Activated T-cell treated with anti-CD3 and anti-CD28 coated beads, Interleukin-2, amount 50 U/mL, for 24 hours (primary cell): ENCODE measurements around the gene SLC8A3.
"Not testable (repeated sequence)": the region's sequence is repeated elsewhere in the genome, so short reads cannot be mapped to it uniquely, and the experiment has no call there.

ENCODE experiments used
- DNase-seq: peaks from one replicate; pipeline ENCODE4 v3.0.0-alpha.2; 2020
- H3K27ac Mint-ChIP-seq: 2 replicates; pipeline ENCODE4 v1.8.0; 2020; ENCODE audit warnings: mild to moderate bottlenecking, mixed read lengths
- H3K27me3 Mint-ChIP-seq: 2 replicates; pipeline ENCODE4 v1.8.0; 2020; ENCODE audit warnings: mixed read lengths
- H3K36me3 Mint-ChIP-seq: 2 replicates; pipeline ENCODE4 v1.8.0; 2020; ENCODE audit warnings: low read depth, mixed read lengths
- H3K4me1 Mint-ChIP-seq: 2 replicates; pipeline ENCODE4 v1.8.0; 2020; ENCODE audit warnings: low read depth, mixed read lengths
- H3K4me3 Mint-ChIP-seq: 2 replicates; pipeline ENCODE4 v1.8.0; 2020; ENCODE audit warnings: mild to moderate bottlenecking, moderate library complexity, mixed read lengths
- H3K9me3 Mint-ChIP-seq: 2 replicates; pipeline ENCODE4 v1.8.0; 2020; ENCODE audit warnings: mixed read lengths

The SLC8A3 gene, protein sequence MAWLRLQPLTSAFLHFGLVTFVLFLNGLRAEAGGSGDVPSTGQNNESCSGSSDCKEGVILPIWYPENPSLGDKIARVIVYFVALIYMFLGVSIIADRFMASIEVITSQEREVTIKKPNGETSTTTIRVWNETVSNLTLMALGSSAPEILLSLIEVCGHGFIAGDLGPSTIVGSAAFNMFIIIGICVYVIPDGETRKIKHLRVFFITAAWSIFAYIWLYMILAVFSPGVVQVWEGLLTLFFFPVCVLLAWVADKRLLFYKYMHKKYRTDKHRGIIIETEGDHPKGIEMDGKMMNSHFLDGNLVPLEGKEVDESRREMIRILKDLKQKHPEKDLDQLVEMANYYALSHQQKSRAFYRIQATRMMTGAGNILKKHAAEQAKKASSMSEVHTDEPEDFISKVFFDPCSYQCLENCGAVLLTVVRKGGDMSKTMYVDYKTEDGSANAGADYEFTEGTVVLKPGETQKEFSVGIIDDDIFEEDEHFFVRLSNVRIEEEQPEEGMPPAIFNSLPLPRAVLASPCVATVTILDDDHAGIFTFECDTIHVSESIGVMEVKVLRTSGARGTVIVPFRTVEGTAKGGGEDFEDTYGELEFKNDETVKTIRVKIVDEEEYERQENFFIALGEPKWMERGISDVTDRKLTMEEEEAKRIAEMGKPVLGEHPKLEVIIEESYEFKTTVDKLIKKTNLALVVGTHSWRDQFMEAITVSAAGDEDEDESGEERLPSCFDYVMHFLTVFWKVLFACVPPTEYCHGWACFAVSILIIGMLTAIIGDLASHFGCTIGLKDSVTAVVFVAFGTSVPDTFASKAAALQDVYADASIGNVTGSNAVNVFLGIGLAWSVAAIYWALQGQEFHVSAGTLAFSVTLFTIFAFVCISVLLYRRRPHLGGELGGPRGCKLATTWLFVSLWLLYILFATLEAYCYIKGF

DNA sequence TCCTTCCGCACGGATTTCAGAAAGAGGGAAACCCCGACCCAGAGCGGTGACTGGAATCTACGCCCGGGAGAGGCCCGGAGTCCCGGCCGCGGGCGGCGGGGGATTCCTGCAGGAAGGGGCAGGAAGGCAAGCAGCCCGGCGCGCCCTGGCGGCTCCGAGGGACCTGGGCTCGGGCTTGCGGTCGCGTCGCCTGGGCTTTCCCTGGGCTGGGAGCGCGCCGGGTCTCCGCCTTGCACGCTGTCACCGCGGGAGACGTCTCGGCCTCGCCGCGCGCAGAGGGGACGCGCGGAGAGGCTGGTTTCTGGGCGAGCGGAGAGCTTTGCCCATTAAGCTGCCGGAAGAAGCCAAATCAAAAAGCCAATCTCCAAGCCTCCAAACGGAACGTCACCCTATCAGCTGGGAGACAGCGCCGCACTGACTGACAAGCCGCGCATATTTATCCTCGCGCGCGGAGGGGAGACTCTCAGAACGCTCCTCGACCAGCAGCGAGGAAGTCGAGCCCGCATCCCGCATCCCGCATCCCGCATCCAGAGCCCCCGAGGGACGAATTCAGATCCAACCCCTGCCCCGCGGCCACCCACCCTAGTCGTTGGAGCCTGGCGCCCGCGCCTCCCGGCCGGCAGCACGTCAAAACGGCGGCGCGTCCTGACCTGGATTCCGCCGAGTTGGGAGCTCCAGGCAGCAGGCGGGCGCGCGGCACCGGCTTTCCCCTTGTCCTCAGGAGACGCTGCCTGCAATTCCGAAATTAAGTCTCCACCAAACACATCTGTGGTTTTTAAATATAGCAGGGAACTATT, at the start of gene SLC8A3:
TSS of gene SLC8A3 (minus strand) at position 293 of the 797 bp plus-strand sequence. CDS start 20,529 bp downstream, outside the sequence.
- H3K36me3 Mint-ChIP-seq: no peaks in the 10 kb centered on the region
- peaks cover 21% of the 10 kb centered on the region for H3K4me1 Mint-ChIP-seq
- DNase-seq: peak; percentile 37
- peak within 1 kb of the TSS; percentile 58 for H3K27ac Mint-ChIP-seq
- H3K27me3 Mint-ChIP-seq: peaks cover 76% of the 10 kb centered on the region
- peak within 1 kb of the TSS; percentile 78 for H3K4me3 Mint-ChIP-seq
- H3K9me3 Mint-ChIP-seq: no peaks in the 10 kb centered on the region

- Mint-ChIP-seq H3K4me1 (no peaks in the 10 kb centered on the region), H3K4me3 (no peak overlapping the region), H3K36me3 (no peaks in the 10 kb centered on the region), H3K27me3 (peaks cover 56% of the 10 kb centered on the region), H3K9me3 (no peaks in the 10 kb centered on the region), H3K27ac (no peak overlapping the region)
- no peak for DNase-seq
These were observed 49.0 kb upstream of the SLC8A3 start for GRCh38 chr14:70237710-70238109.

- no peak overlapping the region for H3K27ac Mint-ChIP-seq
- peaks cover 55% of the 10 kb centered on the region for H3K27me3 Mint-ChIP-seq
- H3K36me3 Mint-ChIP-seq: no peaks in the 10 kb centered on the region
- no peak overlapping the region for H3K4me3 Mint-ChIP-seq
- no peak for DNase-seq
- H3K9me3 Mint-ChIP-seq: no peaks in the 10 kb centered on the region
- no peaks in the 10 kb centered on the region for H3K4me1 Mint-ChIP-seq
These were observed 45.6 kb upstream of the SLC8A3 start for GRCh38 chr14:70234066-70234950.

DNA sequence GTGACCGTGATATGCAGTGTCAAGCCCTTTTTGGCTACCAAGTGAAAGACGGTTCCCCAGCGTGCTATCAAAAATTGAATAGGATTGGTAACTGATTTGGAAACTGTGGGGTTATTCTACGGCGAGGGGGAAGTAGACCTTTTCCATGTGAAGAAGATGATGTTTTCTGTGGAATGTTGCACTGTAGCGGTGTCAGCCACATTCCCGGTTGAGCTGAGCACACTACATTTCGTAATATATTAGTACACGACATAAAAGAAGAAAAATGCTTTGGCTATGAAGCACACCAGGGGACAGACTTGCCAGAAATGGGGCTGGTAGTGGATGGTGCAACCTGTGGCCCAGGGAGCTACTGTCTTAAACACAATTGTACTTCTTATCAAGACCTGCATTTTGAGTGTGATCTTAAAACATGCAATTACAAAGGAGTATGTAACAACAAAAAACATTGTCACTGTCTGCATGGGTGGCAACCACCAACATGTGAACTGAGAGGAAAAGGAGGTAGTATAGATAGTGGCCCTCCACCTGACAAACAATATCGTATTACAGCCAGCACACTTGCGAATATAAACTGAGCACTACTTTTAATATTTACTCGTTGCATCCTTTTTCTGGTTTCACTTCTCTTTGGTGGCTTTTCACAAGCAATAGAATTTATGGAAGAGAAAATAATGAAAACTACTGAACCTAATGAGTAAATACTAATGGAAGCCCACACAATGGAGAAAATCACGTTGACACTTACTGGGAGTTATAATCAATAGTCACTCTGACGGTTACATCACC, 43.2 kb upstream of the SLC8A3 start:
- not testable (repeated sequence) for H3K4me3 Mint-ChIP-seq, DNase-seq, H3K36me3 Mint-ChIP-seq, H3K27ac Mint-ChIP-seq, H3K4me1 Mint-ChIP-seq, H3K9me3 Mint-ChIP-seq
- H3K27me3 Mint-ChIP-seq: peaks cover 51% of the 10 kb centered on the region

DNA sequence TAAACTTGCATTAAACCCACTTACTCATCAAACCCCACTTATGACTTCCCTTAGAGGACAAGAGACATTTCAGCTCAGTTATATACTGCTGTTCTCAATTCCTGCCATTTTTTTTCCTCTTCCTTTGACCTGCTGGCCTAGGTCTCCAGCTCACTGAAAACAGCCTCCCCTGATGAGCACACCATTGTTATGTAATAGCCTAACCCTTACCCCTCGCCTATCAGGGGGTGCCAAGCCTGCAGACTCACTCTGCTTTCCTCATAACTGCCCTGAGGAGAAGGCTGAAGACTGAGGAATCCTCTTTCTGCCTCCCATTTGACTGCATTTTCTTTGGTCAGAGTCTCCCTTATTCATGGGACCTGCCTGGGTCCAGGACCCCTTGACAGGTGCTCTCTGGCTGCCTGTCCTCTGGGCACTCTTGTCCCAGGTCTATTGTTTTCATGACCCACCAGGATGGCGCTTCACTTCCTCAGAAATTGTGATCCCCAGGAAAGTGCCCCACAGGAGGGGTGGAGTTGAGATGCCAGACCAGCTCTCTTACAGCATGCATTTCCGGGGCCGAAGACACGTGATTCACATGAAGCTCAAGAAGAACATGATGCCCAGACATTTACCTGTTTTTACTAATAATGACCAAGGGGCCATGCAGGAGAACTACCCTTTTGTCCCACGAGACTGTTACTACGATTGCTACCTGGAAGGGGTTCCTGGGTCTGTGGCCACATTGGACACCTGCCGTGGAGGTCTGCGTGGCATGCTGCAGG, 41.3 kb upstream of the SLC8A3 start:
- DNase-seq, H3K36me3 Mint-ChIP-seq, H3K4me1 Mint-ChIP-seq, H3K27ac Mint-ChIP-seq, H3K9me3 Mint-ChIP-seq, H3K4me3 Mint-ChIP-seq: not testable (repeated sequence)
- H3K27me3 Mint-ChIP-seq: peaks cover 52% of the 10 kb centered on the region

GRCh38 chr14:70213721-70214282, 25.1 kb upstream of the SLC8A3 start:
- Mint-ChIP-seq H3K27ac (no peak overlapping the region), H3K27me3 (peaks cover 6% of the 10 kb centered on the region), H3K9me3 (no peaks in the 10 kb centered on the region), H3K4me1 (no peaks in the 10 kb centered on the region), H3K4me3 (no peak overlapping the region), H3K36me3 (no peaks in the 10 kb centered on the region)
- no peak for DNase-seq

GRCh38 chr14:70212752-70213151, 24.0 kb upstream of the SLC8A3 start:
- Mint-ChIP-seq H3K27ac (no peak overlapping the region), H3K9me3 (no peaks in the 10 kb centered on the region), H3K27me3 (peaks cover 5% of the 10 kb centered on the region)

DNA sequence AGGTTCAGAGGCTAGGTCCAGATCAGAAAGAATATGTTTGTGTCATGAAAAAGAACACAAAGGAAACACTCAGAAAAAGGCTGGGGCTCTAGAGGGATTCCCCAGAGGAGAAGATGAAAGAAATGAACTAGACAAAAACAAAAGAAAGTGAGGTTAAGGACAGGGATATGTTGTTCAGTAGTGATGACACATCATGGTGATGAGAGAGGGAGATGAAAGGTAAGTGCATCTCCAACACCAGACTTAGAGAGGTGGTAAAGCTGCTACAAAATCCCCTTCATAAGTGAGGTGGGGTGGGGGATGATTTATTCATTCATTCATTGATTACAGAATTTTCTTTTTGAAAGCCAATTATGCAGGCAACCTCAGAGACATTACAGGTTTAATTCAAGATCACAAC, 19.6 kb upstream of the SLC8A3 start:
- Mint-ChIP-seq H3K4me3 (no peak overlapping the region), H3K27ac (no peak overlapping the region), H3K4me1 (no peaks in the 10 kb centered on the region), H3K36me3 (no peaks in the 10 kb centered on the region), H3K9me3 (no peaks in the 10 kb centered on the region), H3K27me3 (peaks cover 37% of the 10 kb centered on the region)
- no peak for DNase-seq

More at GRCh38 chr14:70212752-70213151, 24.0 kb upstream of the SLC8A3 start:
- H3K4me1 Mint-ChIP-seq: no peaks in the 10 kb centered on the region
- no peaks in the 10 kb centered on the region for H3K36me3 Mint-ChIP-seq
- no peak for DNase-seq
- no peak overlapping the region for H3K4me3 Mint-ChIP-seq

DNA sequence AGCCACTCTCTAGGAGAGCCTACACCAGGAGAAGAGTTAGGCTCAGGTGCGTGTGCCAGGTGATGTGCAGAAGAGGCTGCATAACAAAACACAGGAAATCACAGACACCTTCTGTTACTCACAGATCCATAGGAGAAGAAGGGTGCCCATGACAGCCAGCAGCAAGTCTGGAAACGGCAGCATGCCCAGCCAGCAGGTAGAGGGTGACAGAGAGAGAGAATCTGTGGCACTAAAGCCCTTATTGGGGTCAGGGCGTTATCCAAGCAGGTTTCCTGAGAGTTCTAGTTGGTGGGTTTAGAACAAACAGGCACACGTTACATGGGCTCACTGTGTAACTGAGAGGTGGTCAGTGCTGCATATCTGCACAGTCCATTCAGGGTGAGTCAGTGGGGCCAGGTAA, 14.9 kb upstream of the SLC8A3 start:
- H3K9me3 Mint-ChIP-seq: no peaks in the 10 kb centered on the region
- no peak overlapping the region for H3K4me3 Mint-ChIP-seq
- H3K27ac Mint-ChIP-seq: no peak overlapping the region
- no peak for DNase-seq
- no peaks in the 10 kb centered on the region for H3K4me1 Mint-ChIP-seq
- H3K27me3 Mint-ChIP-seq: peaks cover 62% of the 10 kb centered on the region
- no peaks in the 10 kb centered on the region for H3K36me3 Mint-ChIP-seq

DNA sequence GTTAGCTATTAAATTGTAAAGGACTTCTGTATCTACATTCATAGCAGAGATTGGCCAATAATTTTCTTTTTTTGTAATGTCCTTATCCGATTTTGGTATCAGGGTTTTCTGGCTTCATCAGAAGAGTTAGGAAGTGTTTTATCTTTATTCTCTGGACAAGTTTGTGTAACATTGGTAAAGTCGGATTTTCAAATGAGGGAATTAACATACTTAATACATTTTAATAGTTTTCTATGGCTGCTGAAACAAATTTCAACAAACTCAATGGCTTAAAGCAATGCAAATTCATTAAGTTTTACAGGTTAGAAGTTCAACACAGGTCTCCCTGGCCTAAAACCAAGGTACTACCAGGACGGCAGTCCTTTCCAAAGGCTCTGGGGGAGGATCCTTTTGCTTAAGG, 13.2 kb upstream of the SLC8A3 start:
- H3K36me3 Mint-ChIP-seq: no peaks in the 10 kb centered on the region
- H3K27me3 Mint-ChIP-seq: peaks cover 69% of the 10 kb centered on the region
- no peaks in the 10 kb centered on the region for H3K9me3 Mint-ChIP-seq
- DNase-seq: no peak
- no peak overlapping the region for H3K27ac Mint-ChIP-seq
- H3K4me3 Mint-ChIP-seq: no peak overlapping the region
- no peaks in the 10 kb centered on the region for H3K4me1 Mint-ChIP-seq

DNA sequence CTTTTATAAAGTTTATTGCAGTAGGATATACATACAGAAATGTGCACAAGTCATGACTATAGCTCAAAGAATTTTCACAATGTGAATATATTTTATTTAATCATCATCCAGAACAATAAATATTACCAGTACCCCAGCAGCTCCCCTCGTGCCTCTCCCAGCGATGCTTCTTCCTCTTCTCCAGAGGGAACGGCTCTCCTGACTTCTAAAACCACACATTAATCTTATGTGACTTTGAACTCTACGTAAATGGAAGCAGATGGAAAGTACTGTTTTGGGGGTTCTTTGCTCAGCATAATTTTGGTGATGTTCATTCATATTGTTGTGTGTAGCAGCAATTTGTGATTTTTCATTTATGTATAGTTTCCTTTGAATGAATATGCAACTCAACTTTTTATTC, 4.6 kb upstream of the SLC8A3 start:
- peaks cover 8% of the 10 kb centered on the region for H3K4me1 Mint-ChIP-seq
- peaks cover 86% of the 10 kb centered on the region for H3K27me3 Mint-ChIP-seq
- no peak overlapping the region for H3K27ac Mint-ChIP-seq

GRCh38 chr14:70192915-70193314, 4.2 kb upstream of the SLC8A3 start:
- peaks cover 86% of the 10 kb centered on the region for H3K27me3 Mint-ChIP-seq
- no peaks in the 10 kb centered on the region for H3K9me3 Mint-ChIP-seq
- no peaks in the 10 kb centered on the region for H3K36me3 Mint-ChIP-seq
- H3K4me3 Mint-ChIP-seq: no peak overlapping the region
- no peak overlapping the region for H3K27ac Mint-ChIP-seq
- no peak for DNase-seq
- H3K4me1 Mint-ChIP-seq: peaks cover 11% of the 10 kb centered on the region

More for the DNA sequence above, 4.6 kb upstream of the SLC8A3 start:
- H3K36me3 Mint-ChIP-seq: no peaks in the 10 kb centered on the region
- H3K9me3 Mint-ChIP-seq: no peaks in the 10 kb centered on the region
- no peak for DNase-seq
- H3K4me3 Mint-ChIP-seq: no peak overlapping the region
